ENCODE results near the gene RB1. TPM values are rescaled to one million over a fixed set of nuclear protein-coding genes. Genes with fewer than 3 reads are reported as not detected.

The RB1 gene
- total and polyA plus RNA-seq, 2 experiments from 2014 or later: 19.5 to 22.3 TPM

DNA sequence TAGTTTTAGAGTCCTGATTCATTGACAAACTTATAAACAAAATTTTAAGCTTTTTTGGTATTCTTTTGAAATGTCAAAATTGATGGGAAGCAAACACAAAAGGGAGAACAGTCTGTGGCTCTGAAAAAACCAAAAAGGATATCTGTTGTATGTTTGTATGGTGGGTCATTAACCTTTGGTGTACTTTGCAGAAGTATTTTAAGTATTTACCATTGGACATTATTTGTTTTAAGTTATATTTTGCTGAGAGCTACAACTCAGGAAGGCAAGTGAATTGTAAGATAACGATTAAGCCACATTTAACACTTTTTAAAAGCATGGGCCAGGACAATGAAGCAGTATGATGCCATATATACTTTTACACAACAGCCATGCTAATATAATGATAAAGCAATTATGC, 94.2 kb downstream of the RB1 start:
- no peaks in the 10 kb centered on the region for H3K27me3 Mint-ChIP-seq (ENCODE audit: insufficient read depth, low read depth, poor library complexity)
- H3K79me2 ChIP-seq (replicated peaks; ENCODE audit: insufficient read depth): no peaks in the 10 kb centered on the region
- no peak overlapping the region for H3K4me3 ChIP-seq
- H3K4me2 ChIP-seq: no peak overlapping the region
- no peak overlapping the region for H3K4me3 Mint-ChIP-seq
- no peaks in the 10 kb centered on the region for H3K4me1 Mint-ChIP-seq
- no peaks in the 10 kb centered on the region for H4K20me1 ChIP-seq (replicated peaks; ENCODE audit: insufficient read depth)
- H3K4me1 ChIP-seq (ENCODE audit: insufficient read depth): no peaks in the 10 kb centered on the region
- no peaks in the 10 kb centered on the region for H3F3A ChIP-seq (replicated peaks; ENCODE audit: low read depth)
- peaks cover 27% of the 10 kb centered on the region for H3K9me3 Mint-ChIP-seq
- TF ChIP-seq POLR2AphosphoS5 (IDR thresholded peaks at IDR 0.05; ENCODE audit: low read depth) (no peak), NANOG (IDR thresholded peaks at IDR 0.05; ENCODE audit: borderline replicate concordance) (no peak), ZNF331 (CRISPR knock-in tag; IDR thresholded peaks at IDR 0.05; ENCODE audit: low read depth) (no peak), EZH2 (IDR thresholded peaks at IDR 0.05; ENCODE audit: low read depth, unreplicated experiment) (no peak), CREB1 (CRISPR knock-in tag; IDR thresholded peaks at IDR 0.05; ENCODE audit: low read depth) (no peak), EZH2phosphoT487 (IDR thresholded peaks at IDR 0.05; ENCODE audit: unreplicated experiment) (no peak), ZNF114 (CRISPR knock-in tag; IDR thresholded peaks at IDR 0.05) (no peak), JUNB (IDR thresholded peaks at IDR 0.05; ENCODE audit: unreplicated experiment) (no peak), STAT1 (IDR thresholded peaks at IDR 0.05; ENCODE audit: unreplicated experiment) (no peak)
- TF ChIP-seq, protein P1, sequence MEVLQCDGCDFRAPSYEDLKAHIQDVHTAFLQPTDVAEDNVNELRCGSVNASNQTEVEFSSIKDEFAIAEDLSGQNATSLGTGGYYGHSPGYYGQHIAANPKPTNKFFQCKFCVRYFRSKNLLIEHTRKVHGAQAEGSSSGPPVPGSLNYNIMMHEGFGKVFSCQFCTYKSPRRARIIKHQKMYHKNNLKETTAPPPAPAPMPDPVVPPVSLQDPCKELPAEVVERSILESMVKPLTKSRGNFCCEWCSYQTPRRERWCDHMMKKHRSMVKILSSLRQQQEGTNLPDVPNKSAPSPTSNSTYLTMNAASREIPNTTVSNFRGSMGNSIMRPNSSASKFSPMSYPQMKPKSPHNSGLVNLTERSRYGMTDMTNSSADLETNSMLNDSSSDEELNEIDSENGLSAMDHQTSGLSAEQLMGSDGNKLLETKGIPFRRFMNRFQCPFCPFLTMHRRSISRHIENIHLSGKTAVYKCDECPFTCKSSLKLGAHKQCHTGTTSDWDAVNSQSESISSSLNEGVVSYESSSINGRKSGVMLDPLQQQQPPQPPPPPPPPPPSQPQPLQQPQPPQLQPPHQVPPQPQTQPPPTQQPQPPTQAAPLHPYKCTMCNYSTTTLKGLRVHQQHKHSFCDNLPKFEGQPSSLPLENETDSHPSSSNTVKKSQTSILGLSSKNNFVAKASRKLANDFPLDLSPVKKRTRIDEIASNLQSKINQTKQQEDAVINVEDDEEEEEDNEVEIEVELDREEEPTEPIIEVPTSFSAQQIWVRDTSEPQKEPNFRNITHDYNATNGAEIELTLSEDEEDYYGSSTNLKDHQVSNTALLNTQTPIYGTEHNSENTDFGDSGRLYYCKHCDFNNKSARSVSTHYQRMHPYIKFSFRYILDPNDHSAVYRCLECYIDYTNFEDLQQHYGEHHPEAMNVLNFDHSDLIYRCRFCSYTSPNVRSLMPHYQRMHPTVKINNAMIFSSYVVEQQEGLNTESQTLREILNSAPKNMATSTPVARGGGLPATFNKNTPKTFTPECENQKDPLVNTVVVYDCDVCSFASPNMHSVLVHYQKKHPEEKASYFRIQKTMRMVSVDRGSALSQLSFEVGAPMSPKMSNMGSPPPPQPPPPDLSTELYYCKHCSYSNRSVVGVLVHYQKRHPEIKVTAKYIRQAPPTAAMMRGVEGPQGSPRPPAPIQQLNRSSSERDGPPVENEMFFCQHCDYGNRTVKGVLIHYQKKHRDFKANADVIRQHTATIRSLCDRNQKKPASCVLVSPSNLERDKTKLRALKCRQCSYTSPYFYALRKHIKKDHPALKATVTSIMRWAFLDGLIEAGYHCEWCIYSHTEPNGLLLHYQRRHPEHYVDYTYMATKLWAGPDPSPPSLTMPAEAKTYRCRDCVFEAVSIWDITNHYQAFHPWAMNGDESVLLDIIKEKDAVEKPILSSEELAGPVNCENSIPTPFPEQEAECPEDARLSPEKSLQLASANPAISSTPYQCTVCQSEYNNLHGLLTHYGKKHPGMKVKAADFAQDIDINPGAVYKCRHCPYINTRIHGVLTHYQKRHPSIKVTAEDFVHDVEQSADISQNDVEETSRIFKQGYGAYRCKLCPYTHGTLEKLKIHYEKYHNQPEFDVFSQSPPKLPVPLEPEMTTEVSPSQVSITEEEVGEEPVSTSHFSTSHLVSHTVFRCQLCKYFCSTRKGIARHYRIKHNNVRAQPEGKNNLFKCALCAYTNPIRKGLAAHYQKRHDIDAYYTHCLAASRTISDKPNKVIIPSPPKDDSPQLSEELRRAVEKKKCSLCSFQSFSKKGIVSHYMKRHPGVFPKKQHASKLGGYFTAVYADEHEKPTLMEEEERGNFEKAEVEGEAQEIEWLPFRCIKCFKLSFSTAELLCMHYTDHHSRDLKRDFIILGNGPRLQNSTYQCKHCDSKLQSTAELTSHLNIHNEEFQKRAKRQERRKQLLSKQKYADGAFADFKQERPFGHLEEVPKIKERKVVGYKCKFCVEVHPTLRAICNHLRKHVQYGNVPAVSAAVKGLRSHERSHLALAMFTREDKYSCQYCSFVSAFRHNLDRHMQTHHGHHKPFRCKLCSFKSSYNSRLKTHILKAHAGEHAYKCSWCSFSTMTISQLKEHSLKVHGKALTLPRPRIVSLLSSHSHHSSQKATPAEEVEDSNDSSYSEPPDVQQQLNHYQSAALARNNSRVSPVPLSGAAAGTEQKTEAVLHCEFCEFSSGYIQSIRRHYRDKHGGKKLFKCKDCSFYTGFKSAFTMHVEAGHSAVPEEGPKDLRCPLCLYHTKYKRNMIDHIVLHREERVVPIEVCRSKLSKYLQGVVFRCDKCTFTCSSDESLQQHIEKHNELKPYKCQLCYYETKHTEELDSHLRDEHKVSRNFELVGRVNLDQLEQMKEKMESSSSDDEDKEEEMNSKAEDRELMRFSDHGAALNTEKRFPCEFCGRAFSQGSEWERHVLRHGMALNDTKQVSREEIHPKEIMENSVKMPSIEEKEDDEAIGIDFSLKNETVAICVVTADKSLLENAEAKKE (CRISPR knock-in tag; IDR thresholded peaks at IDR 0.05): no peak
- TF ChIP-seq, protein P2, sequence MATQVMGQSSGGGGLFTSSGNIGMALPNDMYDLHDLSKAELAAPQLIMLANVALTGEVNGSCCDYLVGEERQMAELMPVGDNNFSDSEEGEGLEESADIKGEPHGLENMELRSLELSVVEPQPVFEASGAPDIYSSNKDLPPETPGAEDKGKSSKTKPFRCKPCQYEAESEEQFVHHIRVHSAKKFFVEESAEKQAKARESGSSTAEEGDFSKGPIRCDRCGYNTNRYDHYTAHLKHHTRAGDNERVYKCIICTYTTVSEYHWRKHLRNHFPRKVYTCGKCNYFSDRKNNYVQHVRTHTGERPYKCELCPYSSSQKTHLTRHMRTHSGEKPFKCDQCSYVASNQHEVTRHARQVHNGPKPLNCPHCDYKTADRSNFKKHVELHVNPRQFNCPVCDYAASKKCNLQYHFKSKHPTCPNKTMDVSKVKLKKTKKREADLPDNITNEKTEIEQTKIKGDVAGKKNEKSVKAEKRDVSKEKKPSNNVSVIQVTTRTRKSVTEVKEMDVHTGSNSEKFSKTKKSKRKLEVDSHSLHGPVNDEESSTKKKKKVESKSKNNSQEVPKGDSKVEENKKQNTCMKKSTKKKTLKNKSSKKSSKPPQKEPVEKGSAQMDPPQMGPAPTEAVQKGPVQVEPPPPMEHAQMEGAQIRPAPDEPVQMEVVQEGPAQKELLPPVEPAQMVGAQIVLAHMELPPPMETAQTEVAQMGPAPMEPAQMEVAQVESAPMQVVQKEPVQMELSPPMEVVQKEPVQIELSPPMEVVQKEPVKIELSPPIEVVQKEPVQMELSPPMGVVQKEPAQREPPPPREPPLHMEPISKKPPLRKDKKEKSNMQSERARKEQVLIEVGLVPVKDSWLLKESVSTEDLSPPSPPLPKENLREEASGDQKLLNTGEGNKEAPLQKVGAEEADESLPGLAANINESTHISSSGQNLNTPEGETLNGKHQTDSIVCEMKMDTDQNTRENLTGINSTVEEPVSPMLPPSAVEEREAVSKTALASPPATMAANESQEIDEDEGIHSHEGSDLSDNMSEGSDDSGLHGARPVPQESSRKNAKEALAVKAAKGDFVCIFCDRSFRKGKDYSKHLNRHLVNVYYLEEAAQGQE (IDR thresholded peaks at IDR 0.05; ENCODE audit: unreplicated experiment): no peak
- TF ChIP-seq, protein P3, sequence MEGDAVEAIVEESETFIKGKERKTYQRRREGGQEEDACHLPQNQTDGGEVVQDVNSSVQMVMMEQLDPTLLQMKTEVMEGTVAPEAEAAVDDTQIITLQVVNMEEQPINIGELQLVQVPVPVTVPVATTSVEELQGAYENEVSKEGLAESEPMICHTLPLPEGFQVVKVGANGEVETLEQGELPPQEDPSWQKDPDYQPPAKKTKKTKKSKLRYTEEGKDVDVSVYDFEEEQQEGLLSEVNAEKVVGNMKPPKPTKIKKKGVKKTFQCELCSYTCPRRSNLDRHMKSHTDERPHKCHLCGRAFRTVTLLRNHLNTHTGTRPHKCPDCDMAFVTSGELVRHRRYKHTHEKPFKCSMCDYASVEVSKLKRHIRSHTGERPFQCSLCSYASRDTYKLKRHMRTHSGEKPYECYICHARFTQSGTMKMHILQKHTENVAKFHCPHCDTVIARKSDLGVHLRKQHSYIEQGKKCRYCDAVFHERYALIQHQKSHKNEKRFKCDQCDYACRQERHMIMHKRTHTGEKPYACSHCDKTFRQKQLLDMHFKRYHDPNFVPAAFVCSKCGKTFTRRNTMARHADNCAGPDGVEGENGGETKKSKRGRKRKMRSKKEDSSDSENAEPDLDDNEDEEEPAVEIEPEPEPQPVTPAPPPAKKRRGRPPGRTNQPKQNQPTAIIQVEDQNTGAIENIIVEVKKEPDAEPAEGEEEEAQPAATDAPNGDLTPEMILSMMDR (conservative IDR thresholded peaks at IDR 0.05; ENCODE audit: low read depth in 2 of 2): no peak
- TF ChIP-seq, protein P4, sequence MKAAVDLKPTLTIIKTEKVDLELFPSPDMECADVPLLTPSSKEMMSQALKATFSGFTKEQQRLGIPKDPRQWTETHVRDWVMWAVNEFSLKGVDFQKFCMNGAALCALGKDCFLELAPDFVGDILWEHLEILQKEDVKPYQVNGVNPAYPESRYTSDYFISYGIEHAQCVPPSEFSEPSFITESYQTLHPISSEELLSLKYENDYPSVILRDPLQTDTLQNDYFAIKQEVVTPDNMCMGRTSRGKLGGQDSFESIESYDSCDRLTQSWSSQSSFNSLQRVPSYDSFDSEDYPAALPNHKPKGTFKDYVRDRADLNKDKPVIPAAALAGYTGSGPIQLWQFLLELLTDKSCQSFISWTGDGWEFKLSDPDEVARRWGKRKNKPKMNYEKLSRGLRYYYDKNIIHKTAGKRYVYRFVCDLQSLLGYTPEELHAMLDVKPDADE (IDR thresholded peaks at IDR 0.05): no peak
- H3K9me2 ChIP-seq (ENCODE audit: insufficient read depth): no peaks in the 10 kb centered on the region
- DNase-seq (ENCODE audit: low spot score) (no peak), ATAC-seq (no peak)
- H3K27me3 ChIP-seq (ENCODE audit: insufficient read depth): no peaks in the 10 kb centered on the region
- H3K27ac Mint-ChIP-seq: no peak overlapping the region
- H3K36me3 ChIP-seq (ENCODE audit: insufficient read depth): no peaks in the 10 kb centered on the region
- no peak overlapping the region for H2AFZ ChIP-seq
- peaks cover 35% of the 10 kb centered on the region for H3K36me3 Mint-ChIP-seq (ENCODE audit: low read depth)
- no peak overlapping the region for H3K27ac ChIP-seq (ENCODE audit: low read depth)

Data from GM23338 (cell line).